ENCODE measurements around the gene SMAD5. TPM values are rescaled to one million over a fixed set of nuclear protein-coding genes. Genes with fewer than 3 reads are reported as not detected.

Gene SMAD5
- total and polyA plus RNA-seq, 2 experiments from 2014 or later, result 25.7 to 130 TPM

- Histone ChIP-seq H3K36me3 (no peaks in the 10 kb centered on the region), H3K9me3 (ENCODE audit: low read depth) (no peaks in the 10 kb centered on the region), H3K27ac (no peak overlapping the region), H3K4me1 (ENCODE audit: low read depth) (no peaks in the 10 kb centered on the region), H3K4me3 (no peak overlapping the region), H3K27me3 (peaks cover 7% of the 10 kb centered on the region)
- TF ChIP-seq CTCF (IDR thresholded peaks at IDR 0.05; ENCODE audit: low read depth, low read length), result no peak
- DNase-seq (ENCODE audit: low read depth in 1 of 2, low spot score in 1 of 2), result no peak
These were observed 99.7 kb downstream of the SMAD5 start for GRCh38 chr5:136232316-136232715.

Other genes starting within 250 kb of the SMAD5 start
- gene IL9, start 237.0 kb upstream of the SMAD5 start, total RNA-seq, result not detected in 2 replicates
- gene IL9, start 237.0 kb upstream of the SMAD5 start, polyA plus RNA-seq, result not detected in 2 replicates
- not detected in 2 replicates for gene LECT2, start 177.9 kb upstream of the SMAD5 start, total RNA-seq
- gene LECT2, start 177.9 kb upstream of the SMAD5 start, polyA plus RNA-seq, result not detected in 2 replicates
- gene TGFBI, start 103.9 kb upstream of the SMAD5 start, total RNA-seq, result 2.9 and 9.0 TPM in 2 replicates
- gene TGFBI, start 103.9 kb upstream of the SMAD5 start, polyA plus RNA-seq, result 1.6 and 10.2 TPM in 2 replicates
- gene SMIM32, start 60.3 kb downstream of the SMAD5 start, total RNA-seq, result 0.36 and 0.81 TPM in 2 replicates
- gene SMIM32, start 60.3 kb downstream of the SMAD5 start, polyA plus RNA-seq, result 0.30 TPM in 1 of 2 replicates, not detected in the other
- not detected in 2 replicates for gene TRPC7, start 232.7 kb downstream of the SMAD5 start, total RNA-seq
- gene TRPC7, start 232.7 kb downstream of the SMAD5 start, polyA plus RNA-seq, result not detected in 2 replicates

Measured in cardiac muscle cell (in vitro differentiated cells and primary cell).